KMS-11 (cell line): ENCODE measurements around the gene TICRR.

Source experiments
- H2AFZ ChIP-seq: fragments of 200-600 bp; sonication (generic); 2 replicates; pipeline ENCODE4 v1.6.1; 2016; ENCODE audit warnings: antibody characterized with exemption, mixed run types, low read depth
- H3K27ac ChIP-seq: fragments of 200-600 bp; sonication (generic); 2 replicates; pipeline ENCODE4 v1.6.1; 2016; ENCODE audit warnings: mild to moderate bottlenecking, mixed run types
- H3K27me3 ChIP-seq: fragments of 200-600 bp; sonication (generic); 2 replicates; pipeline ENCODE4 v1.6.1; 2017; ENCODE audit warnings: mild to moderate bottlenecking, low read depth, mixed run types, moderate library complexity; ENCODE audit not compliant: insufficient read depth
- H3K36me3 ChIP-seq: fragments of 200-600 bp; sonication (generic); 2 replicates; pipeline ENCODE4 v1.6.1; 2017; ENCODE audit warnings: mild to moderate bottlenecking, mixed run types; ENCODE audit not compliant: insufficient read depth
- H3K4me1 ChIP-seq: fragments of 200-600 bp; sonication (generic); 2 replicates; pipeline ENCODE4 v1.6.1; 2016; ENCODE audit warnings: mild to moderate bottlenecking, low read depth, mixed run types; ENCODE audit not compliant: poor library complexity, severe bottlenecking
- H3K4me2 ChIP-seq: fragments of 200-600 bp; sonication (generic); 2 replicates; pipeline ENCODE4 v1.7.0; 2016; ENCODE audit warnings: mild to moderate bottlenecking, mixed run types
- H3K4me3 ChIP-seq: fragments of 200-600 bp; sonication (generic); IDR thresholded peaks from 2 replicates; pipeline ENCODE4 v1.6.1; 2017; ENCODE audit warnings: low read depth, low read length, mixed read lengths; ENCODE audit not compliant: insufficient read depth
- H3K79me2 ChIP-seq: fragments of 200-600 bp; sonication (generic); 2 replicates; pipeline ENCODE4 v1.6.1; 2016; ENCODE audit warnings: low read depth, mixed run types; ENCODE audit not compliant: insufficient read depth
- H3K9ac ChIP-seq: fragments of 200-600 bp; sonication (generic); 2 replicates; pipeline ENCODE4 v1.6.1; 2016; ENCODE audit warnings: mild to moderate bottlenecking, mixed run types
- H4K20me1 ChIP-seq: fragments of 200-600 bp; sonication (generic); 2 replicates; pipeline ENCODE4 v1.6.1; 2016; ENCODE audit warnings: mild to moderate bottlenecking, mixed run types; ENCODE audit not compliant: insufficient read depth
- CTCF ChIP-seq: fragments of 200-600 bp; sonication (generic); conservative IDR thresholded peaks from 2 replicates; pipeline ENCODE4 v1.6.1; 2017; ENCODE audit warnings: low read depth, mild to moderate bottlenecking, antibody characterized with exemption, low read length, moderate library complexity, mixed read lengths

The TICRR gene

DNA sequence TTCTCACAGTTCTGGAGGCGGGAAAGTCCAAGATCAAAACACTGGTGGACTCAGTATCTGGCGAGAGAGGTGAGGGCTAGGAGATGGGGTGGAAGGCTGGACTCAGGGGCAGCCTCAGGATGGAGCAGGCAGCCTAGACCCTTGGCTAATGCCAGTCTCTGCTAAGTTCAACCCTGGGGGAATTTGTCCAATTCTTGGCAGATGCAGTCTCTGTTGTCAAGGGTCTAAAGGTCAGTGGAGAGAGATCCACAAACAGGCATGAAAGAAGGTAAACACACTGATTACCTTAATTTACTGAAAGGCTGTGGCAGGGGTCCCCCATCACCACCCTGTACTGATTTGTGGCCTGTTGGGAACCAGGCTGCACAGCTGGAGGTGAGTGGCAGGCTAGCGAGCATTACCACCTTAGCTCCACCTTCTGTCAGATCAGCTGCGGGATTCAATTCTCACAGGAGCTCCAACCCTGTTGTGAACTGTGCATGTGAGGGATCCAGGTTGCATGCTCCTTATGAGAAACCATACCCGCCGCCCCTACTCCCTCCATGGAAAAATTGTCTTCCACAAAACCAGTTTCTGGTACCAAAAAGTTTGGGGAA is 46.4 kb upstream of the TICRR start:
- Histone ChIP-seq H3K27ac (no peak overlapping the region), H3K27me3 (no peaks in the 10 kb centered on the region), H3K79me2 (no peaks in the 10 kb centered on the region), H2AFZ (no peak overlapping the region), H3K4me1 (no peaks in the 10 kb centered on the region), H3K9ac (no peak overlapping the region), H4K20me1 (no peaks in the 10 kb centered on the region), H3K4me3 (no peak overlapping the region), H3K36me3 (no peaks in the 10 kb centered on the region), H3K4me2 (no peak overlapping the region)
- TF ChIP-seq CTCF: no peak

DNA sequence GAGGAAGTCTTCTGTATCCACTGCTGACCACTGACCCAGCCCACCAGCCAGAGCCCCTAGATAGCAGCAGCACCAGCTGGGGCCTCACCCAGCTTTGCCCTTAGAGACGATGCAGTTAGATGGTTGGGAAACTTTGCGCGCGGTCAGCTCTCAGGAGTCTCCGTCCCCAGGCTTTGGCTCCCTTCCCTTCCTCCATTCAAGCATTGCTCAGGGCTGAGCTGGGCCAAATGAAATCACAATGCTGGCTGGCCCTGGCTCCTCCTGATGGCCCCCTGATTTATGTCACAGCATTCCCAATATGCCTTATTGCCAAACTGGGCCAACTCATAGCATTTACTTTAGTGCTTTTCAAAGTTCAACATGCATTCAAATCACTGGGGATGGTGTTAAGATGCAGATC is 44.3 kb upstream of the TICRR start:
- Histone ChIP-seq H3K27ac (no peak overlapping the region), H4K20me1 (no peaks in the 10 kb centered on the region), H3K4me1 (no peaks in the 10 kb centered on the region), H3K79me2 (no peaks in the 10 kb centered on the region), H3K4me3 (no peak overlapping the region), H3K27me3 (no peaks in the 10 kb centered on the region), H2AFZ (no peak overlapping the region), H3K9ac (no peak overlapping the region), H3K36me3 (no peaks in the 10 kb centered on the region), H3K4me2 (no peak overlapping the region)
- TF ChIP-seq CTCF: no peak

DNA sequence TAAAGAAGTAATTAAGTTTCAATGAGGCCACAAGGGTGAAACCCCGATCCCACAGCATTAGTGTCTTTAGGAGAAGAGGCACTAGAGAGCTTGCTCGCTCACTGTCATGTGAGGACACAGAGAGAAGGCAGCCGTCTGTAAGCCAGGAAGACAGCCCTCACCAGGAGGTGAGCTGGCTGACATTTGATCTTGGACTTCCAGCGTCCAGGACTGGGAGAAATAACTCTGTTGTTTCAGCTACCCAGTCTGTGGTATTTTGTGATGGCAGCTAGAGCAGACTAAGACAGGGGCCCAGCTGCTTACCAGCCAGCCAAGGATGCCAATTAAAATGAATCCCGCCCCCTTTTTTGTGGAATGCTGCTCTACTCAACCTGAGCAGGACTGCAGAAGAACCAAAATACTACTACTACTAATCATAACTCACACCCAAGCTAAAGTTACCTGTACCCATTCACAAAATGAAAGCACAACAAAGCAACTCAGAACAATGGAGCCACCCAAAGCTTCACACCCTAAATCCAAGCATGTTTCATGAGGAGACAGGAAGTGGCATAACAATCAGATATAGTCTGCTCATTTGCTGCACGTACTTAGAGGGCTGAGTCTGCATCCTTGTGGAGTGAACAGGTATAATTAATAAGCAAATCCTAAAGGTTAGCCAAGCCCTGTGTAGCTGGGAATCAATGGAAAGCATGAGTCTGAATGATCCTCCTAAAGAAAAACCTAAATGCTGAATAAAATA is 43.3 kb upstream of the TICRR start:
- no peak overlapping the region for H2AFZ ChIP-seq
- H3K27me3 ChIP-seq: no peaks in the 10 kb centered on the region
- H3K9ac ChIP-seq: no peak overlapping the region
- H3K4me2 ChIP-seq: no peak overlapping the region
- no peak overlapping the region for H3K4me3 ChIP-seq
- no peak for TF ChIP-seq CTCF
- H3K27ac ChIP-seq: no peak overlapping the region
- no peaks in the 10 kb centered on the region for H3K4me1 ChIP-seq
- H3K36me3 ChIP-seq: no peaks in the 10 kb centered on the region
- H4K20me1 ChIP-seq: no peaks in the 10 kb centered on the region
- no peaks in the 10 kb centered on the region for H3K79me2 ChIP-seq

DNA sequence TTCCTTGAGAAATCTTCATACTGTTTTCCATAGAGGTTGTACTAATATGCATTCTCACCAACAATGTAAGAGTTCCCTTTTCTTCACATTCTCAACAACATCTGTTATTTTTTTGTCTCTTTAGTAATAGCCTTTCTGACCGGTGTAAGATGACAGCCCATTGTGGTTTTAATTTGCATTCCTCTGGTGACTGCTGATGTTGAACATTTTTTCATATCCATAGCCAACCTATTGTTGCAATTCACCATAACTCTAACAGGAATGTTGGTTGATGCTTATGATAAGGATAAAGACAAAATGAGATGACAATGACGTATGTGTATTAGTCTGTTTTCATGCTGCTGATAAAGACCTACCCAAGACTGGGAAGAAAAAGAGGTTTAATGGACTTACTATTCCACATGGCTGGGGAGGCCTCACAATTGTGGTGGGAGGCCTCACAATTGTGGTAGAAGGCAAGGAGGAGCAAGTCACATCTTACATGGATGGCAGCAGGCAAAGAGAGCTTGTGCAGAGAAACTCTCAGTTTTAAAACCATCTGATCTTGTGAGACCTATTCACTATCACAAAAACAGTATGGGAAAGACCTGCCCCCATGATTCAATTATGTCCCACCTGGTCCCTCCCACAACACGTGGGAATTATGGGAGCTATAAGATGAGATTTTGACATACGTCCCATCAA is 41.3 kb upstream of the TICRR start:
- TF ChIP-seq CTCF: no peak

More for the DNA sequence above, 41.3 kb upstream of the TICRR start:
- Histone ChIP-seq H3K27me3 (no peaks in the 10 kb centered on the region), H2AFZ (no peak overlapping the region), H3K79me2 (no peaks in the 10 kb centered on the region), H3K27ac (no peak overlapping the region), H3K36me3 (no peaks in the 10 kb centered on the region), H4K20me1 (no peaks in the 10 kb centered on the region), H3K4me2 (no peak overlapping the region), H3K9ac (no peak overlapping the region), H3K4me3 (no peak overlapping the region), H3K4me1 (no peaks in the 10 kb centered on the region)
